CD4-positive, alpha-beta T cell treated with Interleukin-4 for 4 hours (primary cell): ENCODE results near the gene APLF.

ENCODE experiments used
- DNase-seq: peaks from one replicate; pipeline ENCODE4 v3.0.0-alpha.2; 2020

Gene APLF, protein sequence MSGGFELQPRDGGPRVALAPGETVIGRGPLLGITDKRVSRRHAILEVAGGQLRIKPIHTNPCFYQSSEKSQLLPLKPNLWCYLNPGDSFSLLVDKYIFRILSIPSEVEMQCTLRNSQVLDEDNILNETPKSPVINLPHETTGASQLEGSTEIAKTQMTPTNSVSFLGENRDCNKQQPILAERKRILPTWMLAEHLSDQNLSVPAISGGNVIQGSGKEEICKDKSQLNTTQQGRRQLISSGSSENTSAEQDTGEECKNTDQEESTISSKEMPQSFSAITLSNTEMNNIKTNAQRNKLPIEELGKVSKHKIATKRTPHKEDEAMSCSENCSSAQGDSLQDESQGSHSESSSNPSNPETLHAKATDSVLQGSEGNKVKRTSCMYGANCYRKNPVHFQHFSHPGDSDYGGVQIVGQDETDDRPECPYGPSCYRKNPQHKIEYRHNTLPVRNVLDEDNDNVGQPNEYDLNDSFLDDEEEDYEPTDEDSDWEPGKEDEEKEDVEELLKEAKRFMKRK

DNA sequence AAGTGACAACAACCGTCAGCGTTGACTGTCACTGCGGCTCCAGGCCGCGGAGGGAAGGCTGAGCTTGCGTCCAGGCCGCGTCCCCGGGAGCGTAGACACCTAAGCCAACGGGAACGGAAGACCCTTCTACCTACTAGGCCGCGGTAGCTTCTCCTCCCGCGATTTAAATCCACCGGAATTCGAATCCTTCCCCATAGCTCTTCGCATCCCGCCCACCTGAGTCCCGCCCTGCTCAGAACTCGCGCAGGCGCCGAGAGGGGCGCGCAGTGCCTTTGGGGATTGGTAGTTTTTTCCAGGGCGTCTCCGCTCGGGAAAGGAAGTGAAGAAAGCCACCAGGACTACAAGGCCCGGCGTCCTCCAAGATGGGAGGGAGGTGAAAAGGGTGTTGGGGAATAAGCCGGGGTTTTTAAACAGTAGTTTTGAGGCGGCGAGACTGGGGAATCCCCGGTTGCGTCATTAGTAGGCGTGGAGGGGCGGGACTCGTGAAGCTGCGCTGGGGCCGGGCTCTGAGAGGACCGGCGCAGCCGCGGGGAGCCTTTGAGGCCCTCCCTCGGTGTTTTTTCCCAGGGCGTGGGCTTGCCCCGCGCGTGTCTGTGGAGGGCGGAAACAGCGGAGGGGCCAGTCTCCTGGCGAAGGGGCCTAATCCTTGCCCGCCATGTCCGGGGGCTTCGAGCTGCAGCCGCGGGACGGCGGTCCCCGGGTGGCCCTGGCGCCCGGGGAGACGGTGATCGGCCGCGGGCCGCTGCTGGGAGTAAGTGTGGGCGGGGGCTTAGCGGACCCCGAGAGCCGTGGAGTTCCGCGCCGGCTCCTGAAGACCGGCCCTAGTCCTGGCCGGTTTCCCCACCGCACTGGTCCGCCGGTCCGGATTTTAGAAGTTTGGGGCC is at the start of gene APLF, which contains the start of gene FBXO48:
Gene APLF, plus strand, starts transcription at position 509 of the 884 bp plus-strand sequence. Its CDS starts 147 bp downstream, at position 656.
Gene FBXO48, minus strand, starts transcription at position 218 of the 884 bp plus-strand sequence. CDS start 2,149 bp downstream, outside the sequence.
- peak; percentile 99 for DNase-seq

GRCh38 chr2:68417926-68418325 is 49.5 kb upstream of the APLF start:
- peak; percentile 24 for DNase-seq

DNA sequence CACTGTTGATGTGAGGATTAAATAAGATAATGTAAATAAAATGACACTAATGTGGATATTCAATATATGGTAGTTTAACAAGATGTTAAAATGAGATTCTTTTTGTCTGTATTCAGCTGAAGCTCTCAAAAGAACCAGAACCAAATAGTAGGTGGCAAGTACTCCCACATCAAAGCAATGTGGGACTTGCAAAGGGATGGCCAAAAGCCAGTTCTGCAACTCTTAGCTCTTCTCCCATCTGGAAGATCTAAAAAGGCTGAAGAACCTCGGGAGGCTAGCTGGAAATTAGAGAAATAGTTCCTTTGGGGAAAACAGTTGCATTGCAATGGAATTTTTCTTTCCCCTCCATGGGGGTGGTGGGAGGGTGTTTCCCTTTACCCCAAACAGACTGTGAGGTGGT is 49.0 kb upstream of the APLF start:
- DNase-seq: no peak

GRCh38 chr2:68418855-68419254 is 48.5 kb upstream of the APLF start:
- no peak for DNase-seq

DNA sequence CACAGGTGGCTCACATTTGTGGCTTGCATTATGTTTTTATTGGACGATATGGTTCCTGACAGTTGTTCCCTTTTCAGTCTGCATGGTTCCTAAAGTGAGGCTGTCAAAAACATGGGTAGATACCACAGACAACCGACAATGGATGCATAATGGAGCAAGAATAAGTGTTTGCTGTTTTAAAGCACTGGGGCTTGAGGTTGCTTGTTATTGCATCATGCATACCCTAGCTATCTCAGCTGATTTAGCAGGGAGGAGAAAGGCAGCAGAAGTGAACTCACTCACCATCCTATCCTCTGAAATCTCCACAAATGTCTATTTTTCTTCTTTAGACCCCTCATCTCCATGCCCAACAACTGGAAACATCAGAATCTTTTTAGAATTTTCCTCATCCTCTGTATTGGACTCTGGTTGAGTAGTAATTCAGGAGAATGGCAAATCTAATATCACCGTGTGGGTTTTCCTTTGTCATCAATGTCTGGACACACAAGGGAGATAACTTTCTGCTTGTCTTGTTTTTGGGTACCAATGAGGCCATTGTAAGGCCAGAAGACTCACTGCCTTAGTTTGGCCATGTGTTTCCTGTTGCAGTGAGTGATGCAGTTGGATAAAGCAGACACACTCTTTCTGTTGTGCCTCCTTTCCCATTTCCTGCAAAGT is 47.0 kb upstream of the APLF start:
- no peak for DNase-seq

GRCh38 chr2:68423966-68424650 is 43.3 kb upstream of the APLF start:
- peak; percentile 74 for DNase-seq

- DNase-seq: no peak
Observed at GRCh38 chr2:68425503-68425902, 41.9 kb upstream of the APLF start.

DNA sequence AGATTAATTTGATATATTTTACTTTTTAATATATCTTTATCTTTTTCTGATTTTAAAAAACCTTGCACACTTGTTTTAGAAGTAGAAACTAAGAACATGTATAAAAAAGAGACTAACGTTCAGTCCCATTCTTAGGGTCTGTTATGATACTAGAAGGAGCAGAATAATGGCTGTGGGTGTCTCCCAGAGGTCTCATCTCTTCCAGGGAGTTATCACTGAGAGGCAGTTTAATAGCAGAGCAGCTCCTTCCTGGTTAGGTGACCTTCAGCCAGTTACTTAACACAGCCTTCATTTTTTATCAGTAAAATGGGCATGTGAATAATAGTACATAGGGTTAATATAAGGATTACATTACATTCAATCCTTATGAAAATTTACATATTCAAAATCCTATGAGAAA is 40.9 kb upstream of the APLF start:
- no peak for DNase-seq

DNA sequence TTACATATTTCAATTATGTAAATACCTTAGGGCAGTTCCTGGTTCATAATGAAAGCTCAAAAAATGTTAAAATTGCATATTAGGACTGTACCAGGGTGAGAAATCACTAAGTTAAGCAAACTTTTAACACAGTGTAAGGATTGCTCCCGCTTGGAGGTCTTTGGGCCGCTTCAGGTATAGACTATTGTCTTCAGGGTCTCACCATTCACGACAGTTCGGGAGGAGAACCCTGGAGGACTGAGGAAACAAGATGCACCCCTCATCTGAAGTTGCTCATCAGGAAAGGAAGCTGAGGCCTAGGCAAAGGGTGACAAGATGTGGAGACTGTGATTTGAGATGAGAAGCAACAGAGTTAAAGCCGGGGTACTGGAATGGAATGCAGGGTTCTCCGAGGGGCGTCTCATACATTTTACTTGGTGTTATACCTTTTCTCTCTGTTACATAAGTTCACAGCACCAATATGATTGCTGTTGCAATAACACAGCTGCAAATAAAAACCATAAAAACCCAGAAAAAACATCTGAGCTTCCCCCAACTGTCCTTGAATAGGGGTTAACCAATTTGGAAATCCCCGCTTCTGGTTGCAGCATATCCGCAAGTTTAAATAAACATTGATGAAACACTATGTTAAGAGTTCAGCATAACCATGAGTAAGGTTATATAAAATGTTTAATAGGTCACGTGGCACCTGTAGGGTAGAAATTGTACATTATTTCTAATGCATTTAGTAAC is 40.4 kb upstream of the APLF start:
- DNase-seq: peak; percentile 85

- DNase-seq: no peak
Observed at GRCh38 chr2:68428126-68428525, 39.3 kb upstream of the APLF start.

GRCh38 chr2:68428746-68429145 is 38.6 kb upstream of the APLF start:
- DNase-seq: no peak

GRCh38 chr2:68429311-68429826 is 38.0 kb upstream of the APLF start:
- no peak for DNase-seq

GRCh38 chr2:68431316-68431972 is 35.9 kb upstream of the APLF start:
- DNase-seq: no peak

DNA sequence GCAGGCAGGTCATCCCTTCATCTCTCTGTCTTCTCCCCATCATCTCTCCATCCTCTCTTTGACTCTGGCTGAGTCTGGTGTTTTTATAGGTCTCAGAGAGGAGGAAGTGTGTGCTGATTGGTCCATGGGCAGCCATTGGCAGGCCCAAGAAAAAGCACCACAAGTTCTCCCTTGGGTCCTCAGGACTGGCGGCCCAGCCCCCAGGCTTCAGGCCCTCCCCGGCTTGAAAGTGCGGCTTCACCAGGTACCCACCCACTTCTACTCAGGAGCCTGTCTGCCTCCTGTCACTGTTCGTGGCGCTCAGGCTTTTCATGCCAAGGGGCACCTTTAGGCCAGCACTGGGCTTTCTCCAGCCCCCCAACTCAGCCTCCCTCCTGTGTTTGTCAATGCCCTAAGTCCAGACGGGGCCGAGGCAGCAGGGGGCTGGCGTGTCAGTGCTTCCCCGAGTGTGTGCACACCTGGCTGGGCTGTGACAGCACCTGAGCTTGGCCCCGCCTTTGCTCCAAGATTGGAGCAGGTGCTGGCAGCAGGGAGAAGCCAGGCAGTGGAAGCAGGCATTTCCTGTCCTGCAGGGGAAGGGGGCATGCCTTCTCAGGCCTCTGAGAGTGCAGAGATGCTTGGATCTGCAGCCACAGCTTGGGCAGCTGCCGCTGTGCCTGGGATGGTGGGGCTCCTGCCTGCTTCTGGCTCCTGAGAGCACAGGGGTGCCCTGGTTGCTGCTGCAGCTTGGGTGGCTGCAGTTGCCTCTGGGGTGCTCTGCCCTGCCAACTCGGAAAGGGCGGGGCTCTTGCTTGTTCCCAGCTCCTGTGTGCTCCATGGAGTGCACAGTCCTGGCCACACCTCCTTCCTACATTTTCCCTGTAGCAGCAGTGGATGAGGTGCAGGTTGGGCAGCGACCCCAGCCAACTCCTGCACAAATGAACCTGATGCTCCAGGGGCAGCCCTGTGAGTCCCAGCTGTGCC is 34.4 kb upstream of the APLF start:
- no peak for DNase-seq

DNA sequence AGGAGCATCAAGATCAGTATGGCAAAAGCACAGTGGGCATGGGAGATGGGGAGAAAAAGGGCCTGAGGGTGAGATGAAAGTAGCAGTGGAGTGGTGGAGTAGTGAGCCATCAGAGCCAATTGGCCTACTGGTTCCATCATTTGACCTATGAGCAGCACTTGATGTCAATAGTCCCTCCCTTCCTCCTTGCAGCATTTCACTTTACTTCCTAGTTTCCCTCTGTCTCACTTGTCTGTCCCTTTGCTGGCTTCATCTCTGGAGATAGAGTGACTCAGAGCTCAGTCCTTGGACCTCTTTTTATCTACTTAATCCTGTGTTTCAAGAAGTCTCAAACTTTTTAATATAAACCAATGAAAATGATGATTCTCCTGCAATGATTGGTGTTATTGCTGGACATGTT is 32.4 kb upstream of the APLF start:
- DNase-seq: no peak

- DNase-seq: no peak
Observed at GRCh38 chr2:68435615-68436014, 31.8 kb upstream of the APLF start.

DNA sequence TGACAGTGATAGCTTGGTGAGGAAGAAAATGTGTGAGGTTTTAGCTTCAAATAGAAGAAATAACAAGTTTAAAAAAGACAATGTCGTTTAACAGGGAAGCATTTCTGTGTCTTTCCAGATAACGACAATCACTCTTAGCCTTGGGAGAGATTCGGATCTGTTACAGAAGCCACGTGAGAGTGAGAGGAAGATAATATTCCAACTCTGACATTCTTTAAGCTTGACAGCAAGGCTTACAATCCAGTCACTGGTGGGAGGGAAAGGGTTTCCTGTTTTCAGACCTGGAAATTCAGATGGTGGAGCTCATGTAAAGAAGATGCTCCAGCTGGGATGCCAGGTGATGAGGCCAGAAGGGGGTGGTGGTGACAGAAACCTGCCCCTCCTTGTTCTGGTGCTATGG is 31.1 kb upstream of the APLF start:
- no peak for DNase-seq

DNA sequence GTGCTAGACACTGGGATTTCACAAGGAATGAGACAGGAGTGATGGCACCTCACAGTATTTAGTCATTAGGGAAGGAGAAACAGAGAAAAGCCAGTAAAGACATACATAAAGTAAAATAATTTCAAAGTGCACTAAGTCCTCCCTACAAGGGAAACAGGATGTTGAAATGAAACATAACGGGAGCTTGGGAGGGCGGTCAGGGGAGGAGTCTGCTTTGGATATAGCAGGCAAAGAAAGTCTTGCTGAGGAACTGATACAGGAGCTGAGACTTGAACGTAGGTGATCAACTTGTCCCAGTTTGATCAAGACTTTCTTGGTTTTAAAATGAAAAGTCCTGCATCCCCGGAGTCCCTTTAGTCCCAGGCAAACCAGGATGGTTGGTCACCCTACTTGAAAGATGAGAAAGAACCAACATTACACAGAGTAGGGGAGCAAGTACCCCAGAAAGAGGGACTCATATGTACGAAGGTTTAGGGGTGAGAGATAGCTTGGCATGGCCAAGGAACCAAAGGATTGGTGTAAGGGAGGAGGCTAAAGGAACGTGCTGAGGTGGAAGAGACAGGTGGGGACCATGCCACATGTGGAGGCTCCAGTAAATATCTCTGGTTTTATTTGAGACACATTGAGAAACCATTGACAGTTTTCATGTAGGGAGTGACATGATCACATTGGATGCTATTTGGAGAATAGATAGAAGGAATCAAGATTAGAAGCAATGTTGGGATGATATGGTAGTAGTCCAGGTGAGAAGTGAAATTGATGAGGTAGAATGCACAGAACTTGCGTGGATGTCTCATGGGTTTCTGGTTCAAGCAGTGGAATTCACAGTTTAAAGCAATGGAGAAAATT is 28.7 kb upstream of the APLF start:
- no peak for DNase-seq
